HG03196 (cell line): ENCODE measurements around the gene MOXD1.

Source experiments
- ATAC-seq: cut with Tn5 transposase; IDR thresholded peaks from one replicate; pipeline ENCODE4 v1.9.1; 2021; ENCODE audit not compliant: unreplicated experiment

Gene MOXD1

DNA sequence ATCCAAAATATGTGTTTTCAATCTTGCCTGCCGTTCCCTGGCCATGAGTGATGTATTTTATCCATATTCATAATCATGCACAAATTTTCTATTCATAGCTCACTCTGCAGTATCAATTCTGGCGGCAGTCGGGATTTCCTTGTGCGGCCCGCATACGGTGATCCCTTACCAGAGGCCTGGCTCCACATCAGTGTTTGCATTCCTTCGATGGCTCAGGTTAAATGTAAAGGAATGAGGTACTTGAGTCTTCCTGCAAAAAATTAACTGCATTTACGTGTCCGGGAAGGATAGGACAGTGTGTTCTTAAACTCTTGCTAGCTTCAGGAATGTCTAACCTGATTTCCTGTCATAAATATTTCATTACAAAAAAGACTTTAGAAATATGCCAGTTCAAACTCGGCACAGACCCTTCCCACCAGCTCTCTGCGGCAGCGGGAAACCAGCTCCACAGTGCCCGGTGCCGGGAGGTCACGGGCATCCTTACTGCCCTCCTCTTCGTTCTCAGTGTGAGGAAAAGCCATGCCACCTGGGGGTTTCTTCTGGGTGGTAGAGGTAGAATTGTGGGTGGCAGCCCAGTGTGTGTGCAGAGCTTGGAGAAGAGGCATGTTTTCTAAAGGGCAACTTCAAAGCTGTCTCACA, 154.5 kb downstream of the MOXD1 start:
- no peak for ATAC-seq

GRCh38 chr6:132246120-132246617, 155.1 kb downstream of the MOXD1 start:
- ATAC-seq: no peak
